Tibial nerve (tissue), 4 donors: ENCODE results near the gene NFAM1. TPM values are rescaled to one million over a fixed set of nuclear protein-coding genes. Genes with fewer than 3 reads are reported as not detected.
A peak's percentile ranks its signal among the peaks of the same experiment; 100 is the strongest.

Source experiments
- DNase-seq, 2 donors: peaks; one replicate each; pipeline ENCODE4 v3.0.0-alpha.2; 2019; ENCODE audit warnings: low spot score in 2 of 2
- H3K27ac ChIP-seq, 4 donors: fragments of 200-600 bp; sonication (generic) in 3 of 4; one replicate each; pipeline ENCODE4 v1.5.1; 2017 to 2019; ENCODE audit warnings: mild to moderate bottlenecking in 1 of 4
- H3K27me3 ChIP-seq, 2 donors: fragments of 200-600 bp; sonication (generic) in 1 of 2; one replicate each; pipeline versions ENCODE4 v1.5.1 to v1.6.0; 2017 to 2019
- H3K36me3 ChIP-seq, 3 donors: fragments of 200-600 bp; sonication (generic); one replicate each; pipeline ENCODE4 v1.5.1; 2018 to 2019
- H3K4me1 ChIP-seq, 4 donors: fragments of 200-600 bp; sonication (generic) in 3 of 4; one replicate each; pipeline ENCODE4 v1.5.1; 2017 to 2019
- H3K4me3 ChIP-seq, 4 donors: fragments of 200-600 bp; sonication (generic) in 3 of 4; one replicate each; pipeline ENCODE4 v1.5.1; 2017 to 2019; ENCODE audit warnings: mild to moderate bottlenecking in 1 of 4, moderate library complexity in 1 of 4
- H3K9me3 ChIP-seq, 4 donors: fragments of 200-600 bp; sonication (generic) in 3 of 4; one replicate each; pipeline ENCODE4 v1.5.1; 2017 to 2019
- EP300 ChIP-seq, 2 donors: sonication (generic); formaldehyde crosslinking; IDR thresholded peaks; one replicate each; pipeline ENCODE4 v1.6.1; 2017; ENCODE audit warnings: antibody characterized with exemption in 2 of 2, mild to moderate bottlenecking in 1 of 2
- POLR2A ChIP-seq, 2 donors: fragments of 450-650 bp; IDR thresholded peaks; one replicate each; pipeline ENCODE4 v1.6.1; 2017; ENCODE audit warnings: antibody characterized with exemption in 2 of 2, mild to moderate bottlenecking in 2 of 2, moderate library complexity in 2 of 2
- WGBS, 2 donors: methylation state at CpG; one replicate each; pipeline ENCODE4 v1.1.5; 2018; 5-methylcytosine and 5-hydroxymethylcytosine counted together
- total RNA-seq, 4 donors: library from RNA; depleted of rRNA; stranded (reverse); fragments of >200 nt; gene quantifications; one replicate each; pipeline ENCODE4 v1.1.0, GENCODE V29; 2016
- TF ChIP-seq, protein P1 (sequence below), 5 experiments: fragments of 200-600 bp in 3 of 5; fragments of 450-650 bp in 2 of 5; sonication (generic) in 3 of 5; IDR thresholded peaks; one replicate each; pipeline ENCODE4 v1.5.1; 2016 to 2019; ENCODE audit warnings: antibody characterized with exemption in 5 of 5, mild to moderate bottlenecking in 3 of 5, moderate library complexity in 2 of 5

NFAM1 gene
- total RNA-seq, 4 donors from 2014 or later: 1.8 to 2.8 (median 2.2) TPM

DNA sequence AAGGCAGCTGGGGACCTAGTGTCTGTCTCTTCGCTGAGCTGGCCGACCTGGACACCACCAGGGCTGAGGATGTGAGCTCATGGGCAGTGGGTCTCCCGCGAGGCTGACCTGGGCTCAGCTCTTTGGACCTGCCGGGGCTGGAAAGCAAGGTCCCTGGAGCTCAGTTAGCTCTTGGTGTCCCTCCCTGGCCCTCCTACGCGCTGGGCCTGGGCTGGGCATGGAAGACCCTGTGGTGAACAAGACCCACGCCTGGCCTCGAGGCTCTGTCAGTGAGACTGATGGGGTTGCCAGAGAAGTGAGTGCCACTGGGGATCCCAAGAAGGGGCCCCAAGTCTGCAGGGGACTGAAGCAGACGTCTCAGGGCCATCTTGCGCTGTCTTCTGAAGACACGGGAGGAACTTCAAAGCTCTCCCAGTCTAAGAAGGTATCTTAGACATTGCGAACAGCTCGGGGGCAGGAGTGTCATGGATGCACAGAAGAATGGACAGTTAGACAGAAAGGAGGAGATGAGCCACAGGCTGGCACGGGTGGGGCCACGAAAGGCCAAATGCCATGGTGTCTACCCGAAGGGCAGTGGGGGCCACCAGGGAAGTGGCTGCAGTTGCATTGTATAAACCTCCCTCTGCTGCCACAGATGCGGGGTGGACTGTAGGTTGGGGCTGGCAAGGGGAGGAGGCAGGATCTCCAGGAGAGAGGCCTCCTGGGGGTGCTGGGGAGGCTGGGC lies 31.2 kb downstream of the NFAM1 start:
- H3K9me3 ChIP-seq: no peaks in the 10 kb centered on the region
- H3K27me3 ChIP-seq: no peaks in the 10 kb centered on the region
- H3K27ac ChIP-seq: no peak overlapping the region
- no peak for DNase-seq
- H3K4me3 ChIP-seq: no peak overlapping the region
- WGBS, 2 donors: 85 to 87% methylated on average over 16 to 18 of the region's 18 CpGs
- H3K4me1 ChIP-seq: peaks cover 0 to 7% (median 2%) of the 10 kb centered on the region in 4 donors
- no peak for TF ChIP-seq POLR2A (IDR thresholded peaks at IDR 0.05)
- TF ChIP-seq EP300 (IDR thresholded peaks at IDR 0.05): no peak
- TF ChIP-seq, protein P1, sequence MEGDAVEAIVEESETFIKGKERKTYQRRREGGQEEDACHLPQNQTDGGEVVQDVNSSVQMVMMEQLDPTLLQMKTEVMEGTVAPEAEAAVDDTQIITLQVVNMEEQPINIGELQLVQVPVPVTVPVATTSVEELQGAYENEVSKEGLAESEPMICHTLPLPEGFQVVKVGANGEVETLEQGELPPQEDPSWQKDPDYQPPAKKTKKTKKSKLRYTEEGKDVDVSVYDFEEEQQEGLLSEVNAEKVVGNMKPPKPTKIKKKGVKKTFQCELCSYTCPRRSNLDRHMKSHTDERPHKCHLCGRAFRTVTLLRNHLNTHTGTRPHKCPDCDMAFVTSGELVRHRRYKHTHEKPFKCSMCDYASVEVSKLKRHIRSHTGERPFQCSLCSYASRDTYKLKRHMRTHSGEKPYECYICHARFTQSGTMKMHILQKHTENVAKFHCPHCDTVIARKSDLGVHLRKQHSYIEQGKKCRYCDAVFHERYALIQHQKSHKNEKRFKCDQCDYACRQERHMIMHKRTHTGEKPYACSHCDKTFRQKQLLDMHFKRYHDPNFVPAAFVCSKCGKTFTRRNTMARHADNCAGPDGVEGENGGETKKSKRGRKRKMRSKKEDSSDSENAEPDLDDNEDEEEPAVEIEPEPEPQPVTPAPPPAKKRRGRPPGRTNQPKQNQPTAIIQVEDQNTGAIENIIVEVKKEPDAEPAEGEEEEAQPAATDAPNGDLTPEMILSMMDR (IDR thresholded peaks at IDR 0.05): no peak
- no peaks in the 10 kb centered on the region for H3K36me3 ChIP-seq

- Histone ChIP-seq H3K27me3 (no peaks in the 10 kb centered on the region), H3K4me1 (peaks cover 0 to 7% (median 2%) of the 10 kb centered on the region in 4 donors), H3K27ac (no peak overlapping the region), H3K9me3 (no peaks in the 10 kb centered on the region), H3K4me3 (no peak overlapping the region), H3K36me3 (no peaks in the 10 kb centered on the region)
- DNase-seq: peak in 1 of 2 donors; percentile 17
- TF ChIP-seq, protein P1 (IDR thresholded peaks at IDR 0.05): no peak
- TF ChIP-seq POLR2A (IDR thresholded peaks at IDR 0.05) (no peak), EP300 (IDR thresholded peaks at IDR 0.05) (no peak)
- 53 to 56% methylated on average over 29 to 30 of the region's 30 CpGs for WGBS, 2 donors
These were observed 32.6 kb downstream of the NFAM1 start for GRCh38 chr22:42399315-42400271.

DNA sequence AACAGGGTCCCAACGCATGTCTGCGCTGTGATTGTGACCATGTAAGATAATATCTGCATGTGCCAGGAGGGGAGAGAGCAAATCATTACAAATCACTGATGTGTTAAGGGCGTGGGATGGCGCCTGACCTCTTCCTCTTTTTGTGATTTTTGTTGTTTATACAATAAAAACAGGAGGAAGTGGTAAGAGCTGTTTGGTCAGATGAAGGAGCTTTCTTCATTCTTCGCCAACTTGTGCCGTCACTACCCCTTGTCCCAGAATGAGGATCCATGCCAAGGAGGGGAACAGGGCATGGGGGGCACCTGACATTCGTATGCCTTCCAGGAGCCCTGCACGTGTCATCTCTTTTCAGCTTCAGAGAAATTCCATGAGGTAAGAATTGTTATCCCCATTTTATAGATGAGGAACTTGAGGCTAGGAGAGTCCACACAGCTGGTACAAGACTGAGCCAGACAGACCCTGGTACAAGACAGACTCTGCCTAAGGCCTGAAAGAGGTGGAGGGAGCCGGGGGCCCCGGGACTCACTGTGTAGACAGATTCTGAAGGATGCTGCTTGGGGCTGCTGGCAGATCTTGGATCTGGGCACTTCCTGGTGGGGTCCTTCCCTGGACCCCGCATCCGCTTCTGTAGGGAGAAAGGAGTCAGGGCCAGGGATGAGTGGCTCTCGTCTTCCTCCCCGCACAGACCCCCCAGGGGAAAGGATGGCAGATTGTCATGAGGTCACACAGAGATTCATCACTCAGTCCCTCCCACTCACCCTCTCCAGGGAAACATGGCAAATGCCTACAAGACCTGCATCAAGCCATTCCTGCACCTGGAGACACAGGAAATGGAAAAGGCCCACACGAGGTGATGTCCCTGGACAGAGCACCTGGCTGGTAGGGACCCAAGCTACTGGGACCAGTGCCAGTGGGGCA lies 34.6 kb downstream of the NFAM1 start:
- H3K27me3 ChIP-seq: no peaks in the 10 kb centered on the region
- 67 to 79% methylated on average over 15 of the region's 15 CpGs for WGBS, 2 donors
- no peaks in the 10 kb centered on the region for H3K9me3 ChIP-seq
- H3K36me3 ChIP-seq: no peaks in the 10 kb centered on the region
- H3K4me1 ChIP-seq: peaks cover 0 to 7% (median 2%) of the 10 kb centered on the region in 4 donors
- H3K27ac ChIP-seq: peak overlapping the region; percentile 36 to 81 (median 73)
- TF ChIP-seq EP300 (IDR thresholded peaks at IDR 0.05): peak; percentile 72 to 83
- TF ChIP-seq, protein P1 (IDR thresholded peaks at IDR 0.05): no peak
- peak in 1 of 2 donors; percentile 51 for DNase-seq
- no peak overlapping the region for H3K4me3 ChIP-seq

GRCh38 chr22:42396621-42397331 lies 35.4 kb downstream of the NFAM1 start:
- Histone ChIP-seq H3K36me3 (no peaks in the 10 kb centered on the region), H3K27ac (peak overlapping the region in 3 of 4 donors; percentile 72 to 81 (median 74)), H3K4me1 (peaks cover 0 to 7% (median 2%) of the 10 kb centered on the region in 4 donors), H3K27me3 (no peaks in the 10 kb centered on the region), H3K4me3 (no peak overlapping the region), H3K9me3 (no peaks in the 10 kb centered on the region)
- TF ChIP-seq EP300 (IDR thresholded peaks at IDR 0.05): no peak
- TF ChIP-seq POLR2A (IDR thresholded peaks at IDR 0.05): no peak
- TF ChIP-seq, protein P1 (IDR thresholded peaks at IDR 0.05): peak in 2 of 5 experiments; percentile 4 to 10
- 59 to 60% methylated on average over 22 to 24 of the region's 24 CpGs for WGBS, 2 donors
- peak in 1 of 2 donors; percentile 43 for DNase-seq
